8988T (cell line): ENCODE data around the gene MCF2L2.
"Not testable (repeated sequence)": the region's sequence is repeated elsewhere in the genome, so short reads cannot be mapped to it uniquely, and the experiment has no call there.

Experiments
- DNase-seq: peaks from one replicate; pipeline ENCODE4 v3.0.0; 2011

The MCF2L2 gene

GRCh38 chr3:183392186-183393034 lies 36.0 kb downstream of the MCF2L2 start:
- DNase-seq = no peak

- no peak for DNase-seq
Measured at GRCh38 chr3:183391460-183391859, 37.0 kb downstream of the MCF2L2 start.

GRCh38 chr3:183390844-183391243 lies 37.6 kb downstream of the MCF2L2 start:
- DNase-seq = no peak

- DNase-seq = no peak
Measured at GRCh38 chr3:183388213-183388895, 40.1 kb downstream of the MCF2L2 start.

- no peak for DNase-seq
Measured at GRCh38 chr3:183387797-183388196, 40.6 kb downstream of the MCF2L2 start.

- no peak for DNase-seq
Measured at GRCh38 chr3:183386651-183387050, 41.8 kb downstream of the MCF2L2 start.

GRCh38 chr3:183385698-183386613 lies 42.5 kb downstream of the MCF2L2 start:
- DNase-seq = peak; percentile 48

- no peak for DNase-seq
Measured at GRCh38 chr3:183381673-183382072, 46.7 kb downstream of the MCF2L2 start.

- DNase-seq = no peak
Measured at GRCh38 chr3:183381179-183381578, 47.2 kb downstream of the MCF2L2 start.

GRCh38 chr3:183378951-183379350 lies 49.5 kb downstream of the MCF2L2 start:
- DNase-seq = no peak

GRCh38 chr3:183378545-183378944 lies 49.9 kb downstream of the MCF2L2 start:
- no peak for DNase-seq

- DNase-seq = no peak
Measured at GRCh38 chr3:183378008-183378407, 50.4 kb downstream of the MCF2L2 start.

- DNase-seq = no peak
Measured at GRCh38 chr3:183377307-183377959, 51.0 kb downstream of the MCF2L2 start.

GRCh38 chr3:183375787-183376186 lies 52.6 kb downstream of the MCF2L2 start:
- DNase-seq = no peak

- no peak for DNase-seq
Measured at GRCh38 chr3:183375337-183375736, 53.1 kb downstream of the MCF2L2 start.

- no peak for DNase-seq
Measured at GRCh38 chr3:183372911-183373310, 55.5 kb downstream of the MCF2L2 start.

- not testable (repeated sequence) for DNase-seq
Measured at GRCh38 chr3:183371600-183371968, 56.8 kb downstream of the MCF2L2 start.

- DNase-seq = no peak
Measured at GRCh38 chr3:183370391-183370790, 58.0 kb downstream of the MCF2L2 start.

GRCh38 chr3:183369627-183370026 lies 58.8 kb downstream of the MCF2L2 start:
- no peak for DNase-seq

- DNase-seq = no peak
Measured at GRCh38 chr3:183369117-183369516, 59.3 kb downstream of the MCF2L2 start.

- no peak for DNase-seq
Measured at GRCh38 chr3:183360971-183361624, 67.3 kb downstream of the MCF2L2 start.

GRCh38 chr3:183359036-183359435 lies 69.4 kb downstream of the MCF2L2 start:
- no peak for DNase-seq
